GM19025 (cell line): ENCODE data around the gene TTLL6.
"Not testable (repeated sequence)": the region's sequence is repeated elsewhere in the genome, so short reads cannot be mapped to it uniquely, and the experiment has no call there.

Experiments used
- ATAC-seq: cut with Tn5 transposase; IDR thresholded peaks from one replicate; pipeline ENCODE4 v1.9.1; 2021; ENCODE audit warnings: mild to moderate bottlenecking, low read depth, moderate library complexity; ENCODE audit not compliant: unreplicated experiment

The TTLL6 gene

GRCh38 chr17:48816774-48817590 is at the start of gene TTLL6:
Gene TTLL6, minus strand, starts transcription at chr17:48817229. Its CDS starts 157 bp downstream, at chr17:48817072.
- peak; percentile 60 for ATAC-seq

GRCh38 chr17:48860456-48860855 is 43.4 kb upstream of the TTLL6 start:
- no peak for ATAC-seq

GRCh38 chr17:48860034-48860433 is 43.0 kb upstream of the TTLL6 start:
- no peak for ATAC-seq

GRCh38 chr17:48856122-48856821 is 39.2 kb upstream of the TTLL6 start:
- no peak for ATAC-seq

- no peak for ATAC-seq
Observed at GRCh38 chr17:48854774-48855476, 37.9 kb upstream of the TTLL6 start.

- ATAC-seq: no peak
Observed at GRCh38 chr17:48850792-48851323, 33.8 kb upstream of the TTLL6 start.

GRCh38 chr17:48843187-48843900 is 26.3 kb upstream of the TTLL6 start:
- no peak for ATAC-seq

GRCh38 chr17:48842746-48843145 is 25.7 kb upstream of the TTLL6 start:
- ATAC-seq: no peak

- no peak for ATAC-seq
Observed at GRCh38 chr17:48841395-48841831, 24.4 kb upstream of the TTLL6 start.

- ATAC-seq: no peak
Observed at GRCh38 chr17:48840441-48840840, 23.4 kb upstream of the TTLL6 start.

- not testable (repeated sequence) for ATAC-seq
Observed at GRCh38 chr17:48837458-48837857, 20.4 kb upstream of the TTLL6 start.

GRCh38 chr17:48835971-48836370 is 18.9 kb upstream of the TTLL6 start:
- ATAC-seq: no peak

- no peak for ATAC-seq
Observed at GRCh38 chr17:48834973-48835372, 17.9 kb upstream of the TTLL6 start.

- ATAC-seq: no peak
Observed at GRCh38 chr17:48831549-48831883, 14.5 kb upstream of the TTLL6 start.

- ATAC-seq: peak; percentile 90
Observed at GRCh38 chr17:48830840-48831548, 14.0 kb upstream of the TTLL6 start, which contains the start of gene CALCOCO2. Gene CALCOCO2, plus strand, starts transcription at chr17:48831035. Its CDS starts 10,673 bp downstream, at chr17:48841708.

- ATAC-seq: no peak
Observed at GRCh38 chr17:48825446-48826381, 8.7 kb upstream of the TTLL6 start.

GRCh38 chr17:48820936-48821335 is 3.9 kb upstream of the TTLL6 start:
- ATAC-seq: not testable (repeated sequence)

GRCh38 chr17:48819466-48819865 is 2.4 kb upstream of the TTLL6 start:
- no peak for ATAC-seq
